Thyroid gland (tissue), 4 donors: ENCODE measurements around the gene LRRC75B. TPM values are rescaled to one million over a fixed set of nuclear protein-coding genes. Genes with fewer than 3 reads are reported as not detected.

Experiments
- DNase-seq, 2 donors: peaks; one replicate each; pipeline ENCODE4 v3.0.0-alpha.2; 2019
- H3K27ac ChIP-seq, 3 donors: fragments of 200-600 bp; sonication (generic); 1 replicate in 2 of 3; 2 replicates in 1 of 3; pipeline ENCODE4 v1.5.1; 2016 to 2019; ENCODE audit warnings: mild to moderate bottlenecking in 1 of 3, moderate library complexity in 1 of 3
- H3K27me3 ChIP-seq: fragments of 200-600 bp; sonication (generic); one replicate; pipeline ENCODE4 v1.5.1; 2019
- H3K36me3 ChIP-seq, 2 donors: fragments of 200-600 bp; sonication (generic); one replicate each; pipeline ENCODE4 v1.5.1; 2016 to 2019
- H3K4me1 ChIP-seq, 2 donors: fragments of 200-600 bp; sonication (generic); one replicate each; pipeline ENCODE4 v1.5.1; 2017 to 2019
- H3K4me3 ChIP-seq, 3 donors: fragments of 200-600 bp; sonication (generic); replicated peaks in 1 of 3; 1 replicate in 2 of 3; 2 replicates in 1 of 3; pipeline ENCODE4 v1.5.1; 2016; ENCODE audit warnings: mild to moderate bottlenecking in 1 of 3
- H3K9me3 ChIP-seq: fragments of 200-600 bp; sonication (generic); one replicate; pipeline ENCODE4 v1.5.1; 2017
- CTCF ChIP-seq, 6 experiments: fragments of 200-600 bp in 3 of 6; fragments of 450-650 bp in 3 of 6; sonication (generic) in 3 of 6; IDR thresholded peaks; one replicate each; pipeline ENCODE4 v1.5.1; 2016 to 2019; ENCODE audit warnings: antibody characterized with exemption in 6 of 6, mild to moderate bottlenecking in 2 of 6, inconsistent platforms in 1 of 6, moderate library complexity in 1 of 6
- POLR2A ChIP-seq, 2 donors: fragments of 450-650 bp; IDR thresholded peaks; one replicate each; pipeline ENCODE4 v1.6.1; 2017; ENCODE audit warnings: antibody characterized with exemption in 2 of 2, mild to moderate bottlenecking in 2 of 2, moderate library complexity in 1 of 2
- WGBS, 2 donors: methylation state at CpG; one replicate each; pipeline ENCODE4 v1.1.5; 2017; 5-methylcytosine and 5-hydroxymethylcytosine counted together
- intact Hi-C: fragments of 100-400 bp; cut with DNase I; formaldehyde crosslinking; loops from one replicate; pipeline ENCODE4 v1.15.1; 2023
- total RNA-seq, 4 donors: library from RNA; depleted of rRNA; stranded (reverse); fragments of >200 nt; gene quantifications; one replicate each; pipeline ENCODE4 v1.2.3, GENCODE V29; 2016

LRRC75B gene
- total RNA-seq, 4 donors from 2014 or later = 18.6 to 51.2 (median 39.6) TPM

GRCh38 chr22:24585927-24586546, 6.8 kb downstream of the LRRC75B start:
- H3K9me3 ChIP-seq = no peaks in the 10 kb centered on the region
- TF ChIP-seq CTCF (IDR thresholded peaks at IDR 0.05) (no peak), POLR2A (IDR thresholded peaks at IDR 0.05) (no peak)
- no peak overlapping the region for H3K27ac ChIP-seq
- WGBS, 2 donors = 98 to 99% methylated on average over 14 to 17 of the region's 24 CpGs
- intact Hi-C loops = no loop called here
- no peaks in the 10 kb centered on the region for H3K27me3 ChIP-seq
- H3K4me3 ChIP-seq = no peak overlapping the region
- peaks cover 0 to 4% of the 10 kb centered on the region in 2 donors for H3K36me3 ChIP-seq
- H3K4me1 ChIP-seq = peaks cover 39 to 49% of the 10 kb centered on the region in 2 donors
- peak in 1 of 2 donors; percentile 24 for DNase-seq

GRCh38 chr22:24585461-24585860, 7.4 kb downstream of the LRRC75B start:
- 95 to 100% methylated on average over 3 of the region's 3 CpGs for WGBS, 2 donors
- peaks cover 0 to 4% of the 10 kb centered on the region in 2 donors for H3K36me3 ChIP-seq
- TF ChIP-seq CTCF (IDR thresholded peaks at IDR 0.05) (no peak), POLR2A (IDR thresholded peaks at IDR 0.05) (no peak)
- no peaks in the 10 kb centered on the region for H3K27me3 ChIP-seq
- intact Hi-C loops = no loop called here
- no peaks in the 10 kb centered on the region for H3K9me3 ChIP-seq
- peak overlapping the region in 1 of 3 donors; percentile 12 for H3K27ac ChIP-seq
- DNase-seq = no peak
- no peak overlapping the region for H3K4me3 ChIP-seq
- H3K4me1 ChIP-seq = peaks cover 39 to 45% of the 10 kb centered on the region in 2 donors

GRCh38 chr22:24584871-24585411, 7.9 kb downstream of the LRRC75B start:
- H3K36me3 ChIP-seq = peaks cover 0 to 4% of the 10 kb centered on the region in 2 donors
- no peaks in the 10 kb centered on the region for H3K27me3 ChIP-seq
- peak in 1 of 2 donors; percentile 15 for DNase-seq
- H3K4me3 ChIP-seq = no peak overlapping the region
- TF ChIP-seq CTCF (IDR thresholded peaks at IDR 0.05) (no peak), POLR2A (IDR thresholded peaks at IDR 0.05) (no peak)
- 80 to 87% methylated on average over 5 to 9 of the region's 10 CpGs for WGBS, 2 donors
- intact Hi-C loops = no loop called here
- peaks cover 39 to 45% of the 10 kb centered on the region in 2 donors for H3K4me1 ChIP-seq
- H3K27ac ChIP-seq = peak overlapping the region in 2 of 3 donors; percentile 12 to 71
- no peaks in the 10 kb centered on the region for H3K9me3 ChIP-seq

GRCh38 chr22:24584166-24584790, 8.6 kb downstream of the LRRC75B start:
- TF ChIP-seq POLR2A (IDR thresholded peaks at IDR 0.05) = no peak
- TF ChIP-seq CTCF (IDR thresholded peaks at IDR 0.05) = no peak
- H3K4me1 ChIP-seq = peaks cover 33 to 41% of the 10 kb centered on the region in 2 donors
- H3K27me3 ChIP-seq = no peaks in the 10 kb centered on the region
- DNase-seq = no peak
- peak overlapping the region; percentile 71 to 91 (median 72) for H3K27ac ChIP-seq
- peaks cover 0 to 4% of the 10 kb centered on the region in 2 donors for H3K36me3 ChIP-seq
- H3K4me3 ChIP-seq = no peak overlapping the region
- intact Hi-C loops = no loop called here
- no peaks in the 10 kb centered on the region for H3K9me3 ChIP-seq
- WGBS, 2 donors = 73 to 87% methylated on average over 3 to 5 of the region's 5 CpGs
